ENCODE data around the gene C9orf43. TPM values are rescaled to one million over a fixed set of nuclear protein-coding genes. Genes with fewer than 3 reads are reported as not detected.

C9orf43 gene
- total and polyA plus RNA-seq, 7 donors, result 0.20 to 0.68 (median 0.55) TPM; not detected in 2

- Histone ChIP-seq H3K27me3 (no peaks in the 10 kb centered on the region), H3K27ac (no peak overlapping the region), H3K4me3 (no peak overlapping the region), H3K9me3 (no peaks in the 10 kb centered on the region), H3K4me1 (peaks cover 0 to 30% (median 21%) of the 10 kb centered on the region in 4 donors), H3K36me3 (no peaks in the 10 kb centered on the region)
- intact Hi-C loops (cut with DNase I), result no loop called here
- no peak for DNase-seq
- TF ChIP-seq EP300 (IDR thresholded peaks at IDR 0.05), result no peak
- TF ChIP-seq POLR2A (IDR thresholded peaks at IDR 0.05), result no peak
- no peak for TF ChIP-seq CTCF (IDR thresholded peaks at IDR 0.05)
- no peak for TF ChIP-seq POLR2AphosphoS5 (IDR thresholded peaks at IDR 0.05)
- WGBS, 2 donors, result 86 to 87% methylated on average over 6 of the region's 6 CpGs
Measured at GRCh38 chr9:113471566-113471965, 61.0 kb downstream of the C9orf43 start.

GRCh38 chr9:113472199-113472598 lies 61.7 kb downstream of the C9orf43 start:
- TF ChIP-seq POLR2A (IDR thresholded peaks at IDR 0.05), result no peak
- no peak overlapping the region for H3K27ac ChIP-seq
- no peaks in the 10 kb centered on the region for H3K36me3 ChIP-seq
- H3K4me1 ChIP-seq, result peaks cover 0 to 30% (median 21%) of the 10 kb centered on the region in 4 donors
- no peaks in the 10 kb centered on the region for H3K27me3 ChIP-seq
- intact Hi-C loops (cut with DNase I), result no loop called here
- H3K4me3 ChIP-seq, result no peak overlapping the region
- no peak for DNase-seq
- WGBS, 2 donors, result 96 to 98% methylated on average over 5 of the region's 5 CpGs
- no peaks in the 10 kb centered on the region for H3K9me3 ChIP-seq

GRCh38 chr9:113474360-113475028 lies 63.9 kb downstream of the C9orf43 start:
- Histone ChIP-seq H3K4me1 (peaks cover 0 to 36% (median 26%) of the 10 kb centered on the region in 4 donors), H3K27ac (peak overlapping the region; percentile 29 to 79 (median 70)), H3K9me3 (no peaks in the 10 kb centered on the region), H3K36me3 (no peaks in the 10 kb centered on the region), H3K4me3 (no peak overlapping the region), H3K27me3 (no peaks in the 10 kb centered on the region)
- DNase-seq, result peak; percentile 67
- TF ChIP-seq POLR2AphosphoS5 (IDR thresholded peaks at IDR 0.05) (peak in 2 of 4 donors; percentile 58 to 75), EP300 (IDR thresholded peaks at IDR 0.05) (no peak)
- intact Hi-C loops (cut with DNase I), result no loop called here
- 57 to 69% methylated on average over 8 of the region's 8 CpGs for WGBS, 2 donors

- Histone ChIP-seq H3K9me3 (no peaks in the 10 kb centered on the region), H3K27me3 (no peaks in the 10 kb centered on the region), H3K36me3 (no peaks in the 10 kb centered on the region), H3K4me3 (no peak overlapping the region), H3K27ac (peak overlapping the region in 3 of 4 donors; percentile 61 to 79 (median 78)), H3K4me1 (peaks cover 0 to 34% (median 30%) of the 10 kb centered on the region in 4 donors)
- WGBS, 2 donors, result 91 to 95% methylated on average over 2 of the region's 2 CpGs
- peak; percentile 46 for DNase-seq
- intact Hi-C loops (cut with DNase I), result no loop called here
- no peak for TF ChIP-seq CTCF (IDR thresholded peaks at IDR 0.05)
- TF ChIP-seq POLR2AphosphoS5 (IDR thresholded peaks at IDR 0.05), result no peak
- TF ChIP-seq POLR2A (IDR thresholded peaks at IDR 0.05), result no peak
- no peak for TF ChIP-seq EP300 (IDR thresholded peaks at IDR 0.05)
Measured at GRCh38 chr9:113475031-113475430, 64.5 kb downstream of the C9orf43 start.

GRCh38 chr9:113475992-113476391 lies 65.4 kb downstream of the C9orf43 start:
- Histone ChIP-seq H3K4me3 (no peak overlapping the region), H3K36me3 (no peaks in the 10 kb centered on the region), H3K4me1 (peaks cover 0 to 34% (median 30%) of the 10 kb centered on the region in 4 donors), H3K27me3 (no peaks in the 10 kb centered on the region), H3K9me3 (no peaks in the 10 kb centered on the region), H3K27ac (peak overlapping the region in 1 of 4 donors; percentile 79)
- TF ChIP-seq POLR2A (IDR thresholded peaks at IDR 0.05) (no peak), EP300 (IDR thresholded peaks at IDR 0.05) (no peak), POLR2AphosphoS5 (IDR thresholded peaks at IDR 0.05) (no peak), CTCF (IDR thresholded peaks at IDR 0.05) (no peak)
- WGBS, 2 donors, result 97 to 98% methylated on average over 4 of the region's 4 CpGs
- intact Hi-C loops (cut with DNase I), result no loop called here
- DNase-seq, result peak; percentile 12

Data from sigmoid colon (tissue), 7 donors.